ENCODE measurements around the gene TRAF5.
"Not testable (repeated sequence)": the region's sequence is repeated elsewhere in the genome, so short reads cannot be mapped to it uniquely, and the experiment has no call there.

TRAF5 gene

GRCh38 chr1:211347077-211347844, 20.6 kb downstream of the TRAF5 start:
- no peak for DNase-seq

GRCh38 chr1:211348547-211348946, 21.9 kb downstream of the TRAF5 start:
- DNase-seq, result no peak

GRCh38 chr1:211349741-211350140, 23.1 kb downstream of the TRAF5 start:
- no peak for DNase-seq

DNA sequence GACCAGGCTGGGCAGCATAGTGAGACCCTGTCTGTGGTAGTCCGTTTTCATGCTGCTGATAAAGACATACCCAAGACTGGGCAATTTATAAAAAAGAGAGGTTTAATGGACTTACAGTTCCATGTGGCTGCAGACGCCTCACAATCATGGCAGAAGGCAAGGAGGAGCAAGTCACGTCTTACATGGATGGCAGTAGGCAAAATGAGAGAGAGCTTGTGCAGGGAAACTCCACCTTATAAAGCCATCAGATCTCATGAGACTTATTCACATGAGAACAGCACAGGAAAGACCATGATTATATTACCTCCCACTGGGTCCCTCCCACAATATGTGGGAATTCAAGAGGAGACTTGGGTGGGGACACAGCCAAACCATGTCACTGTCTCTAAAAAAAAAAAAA, 25.4 kb downstream of the TRAF5 start:
- not testable (repeated sequence) for DNase-seq

DNA sequence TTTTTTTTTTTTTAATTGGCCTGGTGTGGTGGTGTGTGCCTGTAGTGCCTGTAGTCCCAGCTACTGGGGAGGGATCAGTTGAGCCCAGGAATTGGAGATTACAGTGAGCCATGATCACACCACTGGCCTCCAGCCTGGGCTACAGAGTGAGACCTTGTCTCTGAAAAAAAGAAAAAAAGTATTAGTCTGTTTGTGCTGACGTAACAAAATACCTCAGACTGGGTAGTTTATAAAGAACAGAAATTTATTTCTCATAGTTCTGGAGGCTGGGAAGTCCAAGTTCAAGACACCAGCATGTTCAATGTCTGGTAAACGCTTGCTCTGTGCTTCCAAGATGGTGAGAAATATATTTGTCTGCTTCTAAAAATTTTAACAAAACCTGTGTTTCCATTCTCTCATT, 25.8 kb downstream of the TRAF5 start:
- no peak for DNase-seq

DNA sequence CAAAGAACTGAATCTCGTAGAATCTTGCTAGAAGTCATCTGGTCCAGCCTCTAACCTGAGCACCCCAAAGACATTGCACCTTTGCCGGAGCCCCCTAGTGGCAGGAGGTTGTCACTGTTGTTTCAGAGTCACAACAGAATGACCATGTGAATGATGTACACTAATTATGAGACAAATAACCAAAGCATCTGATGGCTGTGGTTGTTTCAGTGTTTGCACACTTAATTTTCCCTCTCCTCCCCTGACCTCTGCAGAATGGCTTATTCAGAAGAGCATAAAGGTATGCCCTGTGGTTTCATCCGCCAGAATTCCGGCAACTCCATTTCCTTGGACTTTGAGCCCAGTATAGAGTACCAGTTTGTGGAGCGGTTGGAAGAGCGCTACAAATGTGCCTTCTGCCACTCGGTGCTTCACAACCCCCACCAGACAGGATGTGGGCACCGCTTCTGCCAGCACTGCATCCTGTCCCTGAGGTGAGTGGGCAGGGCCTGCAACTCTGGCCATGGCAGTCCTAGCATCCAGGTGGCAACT, 26.4 kb downstream of the TRAF5 start:
- peak in 1 of 2 experiments; percentile 38 for DNase-seq

DNA sequence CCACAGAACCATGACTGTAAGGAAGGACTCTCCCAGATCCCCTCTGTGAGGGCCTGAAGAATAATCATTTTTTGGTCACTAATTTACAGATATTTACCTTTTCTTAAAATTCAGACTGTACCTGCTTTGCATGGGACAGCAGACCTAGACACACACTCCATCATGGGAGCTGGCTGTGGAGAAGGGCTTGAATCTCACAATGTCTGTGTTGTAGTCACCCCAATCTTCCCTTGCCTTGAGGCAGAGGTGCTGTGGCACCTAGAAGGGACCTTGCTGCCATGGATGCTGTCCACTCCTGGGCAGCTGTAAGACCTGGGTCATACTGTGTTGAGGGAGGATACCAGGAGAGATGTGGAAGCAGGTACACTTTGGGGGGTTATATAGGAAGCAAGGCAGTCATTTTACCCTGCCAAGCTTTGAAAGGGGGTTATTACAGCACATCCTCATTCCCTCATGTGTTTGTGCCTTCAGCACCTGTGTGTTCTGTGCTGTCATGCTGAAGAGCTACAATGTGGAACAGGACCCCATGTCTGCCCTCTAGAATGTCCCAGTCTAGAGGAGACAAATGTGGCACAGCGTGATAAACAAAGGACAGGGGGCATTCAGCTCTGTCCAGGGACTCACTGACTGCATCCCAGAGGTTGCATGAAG, 27.1 kb downstream of the TRAF5 start:
- no peak for DNase-seq

DNA sequence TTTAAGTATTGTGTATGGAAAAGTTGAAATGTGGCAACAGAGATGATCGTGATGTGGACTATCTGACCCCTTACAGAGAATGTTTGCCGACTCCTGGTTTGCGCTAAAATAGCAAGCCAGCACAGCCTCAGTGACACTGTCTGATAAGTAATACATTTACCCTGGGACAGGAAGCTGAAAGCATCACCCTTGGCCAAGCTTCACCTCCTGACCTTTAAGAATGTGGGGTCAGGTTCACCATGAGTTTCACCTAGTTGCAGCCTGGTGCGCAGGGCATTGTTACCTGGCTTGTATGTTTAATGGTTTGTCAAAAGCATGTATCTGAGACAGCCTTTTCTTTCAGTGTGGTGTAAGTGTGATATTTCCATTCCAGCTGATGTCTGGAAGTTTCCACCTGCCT, 29.2 kb downstream of the TRAF5 start:
- no peak for DNase-seq

GRCh38 chr1:211356723-211357407, 30.2 kb downstream of the TRAF5 start:
- DNase-seq, result no peak

GRCh38 chr1:211358685-211359084, 32.1 kb downstream of the TRAF5 start:
- no peak for DNase-seq

GRCh38 chr1:211359876-211360275, 33.2 kb downstream of the TRAF5 start:
- DNase-seq, result no peak

GRCh38 chr1:211361202-211361601, 34.6 kb downstream of the TRAF5 start:
- no peak for DNase-seq

DNA sequence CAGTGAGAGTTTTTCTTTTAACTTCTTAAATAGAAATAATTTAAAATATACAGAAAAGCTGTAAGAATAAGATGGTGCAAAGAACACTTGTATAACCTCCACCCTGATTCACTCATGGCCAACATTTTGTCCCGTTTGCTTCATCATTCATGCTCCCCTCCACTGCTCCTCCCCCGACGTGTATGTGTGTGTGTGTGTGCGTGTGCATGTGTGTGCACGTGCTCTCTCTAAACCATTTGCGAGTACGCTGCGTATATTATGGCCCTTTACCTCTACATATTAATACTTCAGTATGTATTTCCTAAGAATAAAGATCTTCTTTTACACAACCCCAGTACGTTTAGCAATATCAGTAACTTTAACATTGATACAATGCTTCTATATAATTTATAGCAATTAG, 43.0 kb downstream of the TRAF5 start:
- no peak for DNase-seq

- no peak for DNase-seq
Measured at GRCh38 chr1:211370669-211371068, 44.0 kb downstream of the TRAF5 start.

GRCh38 chr1:211371406-211372105, 44.9 kb downstream of the TRAF5 start:
- peak; percentile 33 to 63 for DNase-seq

DNA sequence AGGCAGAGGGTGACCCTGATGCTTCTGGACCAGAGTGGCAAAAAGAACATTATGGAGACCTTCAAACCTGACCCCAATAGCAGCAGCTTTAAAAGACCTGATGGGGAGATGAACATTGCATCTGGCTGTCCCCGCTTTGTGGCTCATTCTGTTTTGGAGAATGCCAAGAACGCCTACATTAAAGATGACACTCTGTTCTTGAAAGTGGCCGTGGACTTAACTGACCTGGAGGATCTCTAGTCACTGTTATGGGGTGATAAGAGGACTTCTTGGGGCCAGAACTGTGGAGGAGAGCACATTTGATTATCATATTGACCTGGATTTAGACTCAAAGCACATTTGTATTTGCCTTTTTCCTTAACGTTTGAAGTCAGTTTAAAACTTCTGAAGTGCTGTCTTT, 45.8 kb downstream of the TRAF5 start:
- DNase-seq, result no peak

- DNase-seq, result peak in 1 of 2 experiments; percentile 13
Measured at GRCh38 chr1:211375146-211375818, 48.6 kb downstream of the TRAF5 start.

- no peak for DNase-seq
Measured at GRCh38 chr1:211375949-211376348, 49.3 kb downstream of the TRAF5 start.

DNA sequence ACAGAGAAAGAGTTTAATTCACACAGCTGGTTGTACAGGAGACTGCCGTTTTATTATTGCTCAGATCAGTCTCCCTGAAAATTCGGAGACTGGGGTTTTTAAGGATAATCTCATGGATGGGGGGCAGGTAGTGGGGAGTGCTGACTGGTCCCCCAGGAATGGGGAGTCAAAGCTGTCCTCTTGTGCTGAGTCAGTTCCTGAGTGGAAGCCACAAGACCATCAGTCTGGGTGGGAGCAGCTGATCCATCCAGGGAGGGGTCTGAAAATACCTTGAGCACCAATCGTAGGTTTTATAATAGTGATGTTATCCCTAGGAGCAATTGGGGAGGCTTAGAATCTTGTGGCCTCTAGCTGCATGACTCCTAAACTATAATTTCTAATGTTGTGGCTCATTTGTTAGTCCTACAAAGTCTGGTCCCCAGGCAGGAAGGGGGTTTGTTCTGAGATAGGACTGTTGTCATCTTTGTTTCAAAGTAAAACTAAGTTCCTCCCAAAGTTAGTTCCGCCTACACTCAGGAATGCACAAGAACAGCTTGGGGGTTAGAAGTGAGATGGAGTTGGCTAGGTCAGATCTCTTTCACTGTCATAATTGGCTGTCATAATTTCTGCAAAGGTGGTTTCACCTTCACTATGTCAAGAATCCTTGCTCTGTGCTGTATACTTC, 50.3 kb downstream of the TRAF5 start:
- DNase-seq, result no peak

DNA sequence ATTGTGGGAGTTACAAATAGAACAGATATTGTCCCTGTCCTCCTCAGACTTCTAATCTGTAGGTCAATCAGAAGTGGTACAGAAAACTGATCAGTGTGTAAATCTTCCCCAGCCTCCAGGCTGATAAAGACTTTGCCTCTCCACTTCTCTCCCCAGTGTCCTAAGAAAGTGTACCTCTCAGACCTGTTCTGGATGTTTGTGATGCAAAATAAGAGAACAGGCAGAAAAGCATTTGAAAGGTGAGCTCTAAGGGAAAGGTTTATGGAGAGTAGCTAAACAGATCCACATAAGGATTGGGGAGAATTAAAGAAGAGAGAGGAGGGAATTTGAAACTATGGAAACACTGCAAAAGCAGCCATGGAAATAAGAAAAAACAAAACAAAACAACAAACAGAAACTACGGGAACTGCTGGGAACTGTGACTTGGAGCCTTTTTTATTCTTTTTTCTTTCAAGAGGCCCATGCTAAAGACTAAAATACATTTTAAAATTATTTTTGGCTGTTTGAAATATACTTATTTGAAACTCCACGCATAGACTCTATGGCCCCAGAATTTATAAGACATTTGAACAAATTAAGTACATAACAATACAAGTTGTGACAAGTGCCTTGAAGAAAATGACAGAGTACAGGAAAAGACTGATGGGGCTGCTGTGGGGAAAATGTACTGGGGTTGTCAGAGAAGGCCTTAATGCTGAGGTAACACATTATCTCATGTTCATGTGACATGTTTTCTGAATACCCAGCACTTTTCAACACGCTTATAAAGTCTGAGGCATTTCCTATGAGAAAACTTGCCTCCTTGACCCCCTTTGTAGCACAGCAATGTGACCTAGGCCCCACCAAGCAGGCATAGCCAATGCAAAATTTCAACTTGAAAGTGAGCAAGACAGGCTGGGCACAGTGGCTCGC, 51.2 kb downstream of the TRAF5 start:
- DNase-seq, result no peak

DNA sequence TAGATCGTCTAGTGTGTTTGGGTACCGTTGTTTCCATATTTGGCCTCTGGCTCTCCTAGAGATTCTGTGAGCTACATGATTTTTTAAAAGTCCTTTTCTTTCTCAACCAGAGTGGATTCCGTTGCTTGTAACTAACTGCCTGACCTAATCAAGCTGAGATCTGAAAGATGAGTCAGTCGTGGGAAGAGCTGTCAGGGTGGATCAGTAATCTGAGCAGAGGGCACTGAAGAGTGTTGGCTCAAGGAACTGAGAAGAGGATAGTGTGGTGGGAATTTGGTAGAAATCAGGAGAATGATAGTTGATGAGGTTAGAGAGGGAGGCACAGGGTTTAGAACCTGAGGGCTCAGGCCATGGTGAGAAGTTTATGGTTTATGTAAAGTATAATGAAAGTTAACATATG, 52.2 kb downstream of the TRAF5 start:
- DNase-seq, result no peak

All from NCI-H524 (cell line).